Measurements from ENCODE around the gene LRRTM2. TPM values are rescaled to one million over a fixed set of nuclear protein-coding genes. Genes with fewer than 3 reads are reported as not detected.

The LRRTM2 gene
- total and polyA plus RNA-seq, 4 donors, result 0.08 to 0.71 (median 0.24) TPM; not detected in 1

GRCh38 chr5:138878437-138879235 is 3.5 kb upstream of the LRRTM2 start:
- H3K27ac ChIP-seq (ENCODE audit: low read depth in 1 of 2, low read length in 2 of 2), result no peak overlapping the region
- no peak overlapping the region for H3K4me3 ChIP-seq (ENCODE audit: low read depth in 1 of 3, low read length in 3 of 3)
- no peaks in the 10 kb centered on the region for H3K9me3 ChIP-seq (ENCODE audit: control insufficient read depth in 4 of 4, low read length in 3 of 4)
- no peak overlapping the region for H3K9ac ChIP-seq (ENCODE audit: low read depth in 1 of 2, low read length in 2 of 2)
- no peak for TF ChIP-seq RXRA (IDR thresholded peaks at IDR 0.05)
- no peak for TF ChIP-seq JUND (IDR thresholded peaks at IDR 0.05)
- no peak for TF ChIP-seq EGR1 (IDR thresholded peaks at IDR 0.05; ENCODE audit: low read depth in 2 of 2)
- no peak for TF ChIP-seq HNF4A (conservative IDR thresholded peaks at IDR 0.05)
- TF ChIP-seq SP1 (IDR thresholded peaks at IDR 0.05), result no peak
- TF ChIP-seq NR2F2 (IDR thresholded peaks at IDR 0.05), result no peak
- no peak for TF ChIP-seq HNF4G (IDR thresholded peaks at IDR 0.05)
- TF ChIP-seq ZBTB33 (IDR thresholded peaks at IDR 0.05), result no peak
- no peak for TF ChIP-seq TAF1 (conservative IDR thresholded peaks at IDR 0.05)
- no peak for TF ChIP-seq FOXA2 (IDR thresholded peaks at IDR 0.05)
- TF ChIP-seq ATF3 (IDR thresholded peaks at IDR 0.05), result no peak
- TF ChIP-seq REST (IDR thresholded peaks at IDR 0.05), result no peak
- TF ChIP-seq FOXA1 (IDR thresholded peaks at IDR 0.05), result no peak
- no peak for TF ChIP-seq MAX (IDR thresholded peaks at IDR 0.05)
- no peaks in the 10 kb centered on the region for H3K36me3 ChIP-seq (ENCODE audit: control insufficient read depth in 4 of 4, insufficient read depth in 3 of 4, low read depth in 1 of 4, low read length in 3 of 4)
- peaks cover 0 to 3% (median 1%) of the 10 kb centered on the region in 4 donors for H3K4me1 ChIP-seq (ENCODE audit: control insufficient read depth in 4 of 4, insufficient read depth in 4 of 4, low read length in 3 of 4)
- DNase-seq (ENCODE audit: low spot score), result no peak
- 77% methylated on average over 7 of the region's 7 CpGs for WGBS
- H3K27me3 ChIP-seq (ENCODE audit: control insufficient read depth in 4 of 4, insufficient read depth in 4 of 4, low read length in 3 of 4), result no peaks in the 10 kb centered on the region

GRCh38 chr5:138876811-138877210 is 1.7 kb upstream of the LRRTM2 start:
- no peak overlapping the region for H3K9ac ChIP-seq (ENCODE audit: low read depth in 1 of 2, low read length in 2 of 2)
- no peak for TF ChIP-seq NR2F2 (IDR thresholded peaks at IDR 0.05)
- H3K27me3 ChIP-seq (ENCODE audit: control insufficient read depth in 4 of 4, insufficient read depth in 4 of 4, low read length in 3 of 4), result no peaks in the 10 kb centered on the region
- no peaks in the 10 kb centered on the region for H3K9me3 ChIP-seq (ENCODE audit: control insufficient read depth in 4 of 4, low read length in 3 of 4)
- no peak overlapping the region for H3K27ac ChIP-seq (ENCODE audit: low read depth in 1 of 2, low read length in 2 of 2)
- DNase-seq (ENCODE audit: low spot score), result no peak
- peaks cover 0 to 6% (median 1%) of the 10 kb centered on the region in 4 donors for H3K4me1 ChIP-seq (ENCODE audit: control insufficient read depth in 4 of 4, insufficient read depth in 4 of 4, low read length in 3 of 4)
- WGBS, result 97% methylated on average over 4 of the region's 4 CpGs
- H3K4me3 ChIP-seq (ENCODE audit: low read depth in 1 of 3, low read length in 3 of 3), result no peak overlapping the region
- peaks cover 0 to 2% (median 0%) of the 10 kb centered on the region in 4 donors for H3K36me3 ChIP-seq (ENCODE audit: control insufficient read depth in 4 of 4, insufficient read depth in 3 of 4, low read depth in 1 of 4, low read length in 3 of 4)

All from liver (tissue), 9 donors.